ENCODE data around the gene LRP5.

- TF ChIP-seq KDM4B (IDR thresholded peaks at IDR 0.05; ENCODE audit: borderline replicate concordance in 2 of 2, low read depth in 1 of 2) (no peak), REST (IDR thresholded peaks at IDR 0.05; ENCODE audit: borderline replicate concordance) (no peak), REST (CRISPR knock-in tag; IDR thresholded peaks at IDR 0.05; ENCODE audit: low read depth) (no peak), MTA3 (IDR thresholded peaks at IDR 0.05; ENCODE audit: borderline replicate concordance) (no peak), GABPA (tag; conservative IDR thresholded peaks at IDR 0.05; ENCODE audit: low read depth) (no peak), CEBPB (tag; IDR thresholded peaks at IDR 0.05) (no peak), RAD21 (CRISPR knock-in tag; conservative IDR thresholded peaks at IDR 0.05 in 1 of 2, IDR thresholded peaks at IDR 0.05 in 1 of 2) (no peak), E4F1 (CRISPR knock-in tag; IDR thresholded peaks at IDR 0.05; ENCODE audit: borderline replicate concordance) (no peak)
Measured at GRCh38 chr11:68351450-68352275, 39.3 kb downstream of the LRP5 start.

All from K562 (cell line).